Esophagus squamous epithelium (tissue), 4 donors: ENCODE results near the gene NDUFB7.

Experiments used
- POLR2A ChIP-seq, 4 donors: fragments of 450-650 bp; IDR thresholded peaks; one replicate each; pipeline ENCODE4 v1.6.1; 2017; ENCODE audit warnings: antibody characterized with exemption in 4 of 4, mild to moderate bottlenecking in 4 of 4, moderate library complexity in 3 of 4
- TF ChIP-seq, protein P1 (sequence below), 6 experiments: fragments of 450-650 bp in 4 of 6; fragments of 200-600 bp in 2 of 6; sonication (generic) in 2 of 6; IDR thresholded peaks; one replicate each; pipeline ENCODE4 v1.5.1; 2016 to 2019; ENCODE audit warnings: antibody characterized with exemption in 6 of 6, mild to moderate bottlenecking in 4 of 6, moderate library complexity in 4 of 6

DNA sequence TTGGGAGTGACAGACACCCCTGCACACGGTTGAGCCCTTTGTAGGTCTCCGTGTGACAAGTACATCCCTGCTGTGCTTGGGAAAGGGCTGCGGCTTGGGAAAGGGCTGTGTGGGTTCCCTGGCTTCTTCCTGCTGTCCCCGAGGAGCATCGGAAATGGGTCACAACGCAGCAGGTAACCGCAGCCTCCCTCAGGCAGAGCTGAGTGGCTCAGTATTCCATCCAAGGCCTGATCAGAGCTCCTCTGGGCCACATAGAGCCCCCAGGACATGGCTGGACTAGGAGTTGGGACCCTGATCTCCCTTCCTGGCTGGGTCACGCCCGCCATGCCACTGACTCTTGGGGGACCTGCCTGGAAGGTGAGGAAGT lies 26.2 kb downstream of the NDUFB7 start:
- no peak for TF ChIP-seq POLR2A (IDR thresholded peaks at IDR 0.05)
- TF ChIP-seq, protein P1, sequence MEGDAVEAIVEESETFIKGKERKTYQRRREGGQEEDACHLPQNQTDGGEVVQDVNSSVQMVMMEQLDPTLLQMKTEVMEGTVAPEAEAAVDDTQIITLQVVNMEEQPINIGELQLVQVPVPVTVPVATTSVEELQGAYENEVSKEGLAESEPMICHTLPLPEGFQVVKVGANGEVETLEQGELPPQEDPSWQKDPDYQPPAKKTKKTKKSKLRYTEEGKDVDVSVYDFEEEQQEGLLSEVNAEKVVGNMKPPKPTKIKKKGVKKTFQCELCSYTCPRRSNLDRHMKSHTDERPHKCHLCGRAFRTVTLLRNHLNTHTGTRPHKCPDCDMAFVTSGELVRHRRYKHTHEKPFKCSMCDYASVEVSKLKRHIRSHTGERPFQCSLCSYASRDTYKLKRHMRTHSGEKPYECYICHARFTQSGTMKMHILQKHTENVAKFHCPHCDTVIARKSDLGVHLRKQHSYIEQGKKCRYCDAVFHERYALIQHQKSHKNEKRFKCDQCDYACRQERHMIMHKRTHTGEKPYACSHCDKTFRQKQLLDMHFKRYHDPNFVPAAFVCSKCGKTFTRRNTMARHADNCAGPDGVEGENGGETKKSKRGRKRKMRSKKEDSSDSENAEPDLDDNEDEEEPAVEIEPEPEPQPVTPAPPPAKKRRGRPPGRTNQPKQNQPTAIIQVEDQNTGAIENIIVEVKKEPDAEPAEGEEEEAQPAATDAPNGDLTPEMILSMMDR (IDR thresholded peaks at IDR 0.05), result no peak
